Measurements from ENCODE around the gene HS6ST1. TPM values are rescaled to one million over a fixed set of nuclear protein-coding genes. Genes with fewer than 3 reads are reported as not detected.

The HS6ST1 gene
- polyA plus RNA-seq, 1 donor (not counting 4 experiments of a cell fraction or from before 2014, with no cell fraction given) = 6.3 TPM

DNA sequence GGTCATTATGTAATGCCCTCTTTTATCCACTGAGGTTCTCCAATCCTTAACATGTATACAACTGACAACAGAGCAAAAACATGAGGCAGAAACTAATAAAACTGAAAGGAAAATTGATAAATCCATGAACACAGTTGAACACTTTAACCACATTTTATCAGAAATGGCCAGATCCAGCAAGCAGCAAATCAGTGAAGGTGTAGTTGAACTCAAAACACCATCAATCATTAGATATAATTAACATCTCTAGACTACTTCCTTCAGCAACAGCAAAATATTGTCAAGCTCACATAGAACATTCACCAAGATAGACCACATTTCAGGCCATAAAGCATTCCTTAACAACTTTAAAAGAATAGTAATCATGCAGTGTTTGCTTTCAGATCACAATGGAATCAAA is 72.9 kb downstream of the HS6ST1 start:
- no peak for DNase-seq (ENCODE audit: low read depth, low spot score)
- no peak for TF ChIP-seq EZH2 (IDR thresholded peaks at IDR 0.05; ENCODE audit: low read length)
- TF ChIP-seq, protein P1, sequence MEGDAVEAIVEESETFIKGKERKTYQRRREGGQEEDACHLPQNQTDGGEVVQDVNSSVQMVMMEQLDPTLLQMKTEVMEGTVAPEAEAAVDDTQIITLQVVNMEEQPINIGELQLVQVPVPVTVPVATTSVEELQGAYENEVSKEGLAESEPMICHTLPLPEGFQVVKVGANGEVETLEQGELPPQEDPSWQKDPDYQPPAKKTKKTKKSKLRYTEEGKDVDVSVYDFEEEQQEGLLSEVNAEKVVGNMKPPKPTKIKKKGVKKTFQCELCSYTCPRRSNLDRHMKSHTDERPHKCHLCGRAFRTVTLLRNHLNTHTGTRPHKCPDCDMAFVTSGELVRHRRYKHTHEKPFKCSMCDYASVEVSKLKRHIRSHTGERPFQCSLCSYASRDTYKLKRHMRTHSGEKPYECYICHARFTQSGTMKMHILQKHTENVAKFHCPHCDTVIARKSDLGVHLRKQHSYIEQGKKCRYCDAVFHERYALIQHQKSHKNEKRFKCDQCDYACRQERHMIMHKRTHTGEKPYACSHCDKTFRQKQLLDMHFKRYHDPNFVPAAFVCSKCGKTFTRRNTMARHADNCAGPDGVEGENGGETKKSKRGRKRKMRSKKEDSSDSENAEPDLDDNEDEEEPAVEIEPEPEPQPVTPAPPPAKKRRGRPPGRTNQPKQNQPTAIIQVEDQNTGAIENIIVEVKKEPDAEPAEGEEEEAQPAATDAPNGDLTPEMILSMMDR (optimal IDR thresholded peaks at IDR 0.05 in 1 of 3, IDR thresholded peaks at IDR 0.05 in 1 of 3, conservative IDR thresholded peaks at IDR 0.05 in 1 of 3; ENCODE audit: extremely low read depth in 1 of 3, insufficient read depth in 2 of 3, low read length in 3 of 3) = no peak
- Histone ChIP-seq H3K79me2 (ENCODE audit: control insufficient read depth, insufficient read depth, low read length) (no peaks in the 10 kb centered on the region), H2AFZ (ENCODE audit: control insufficient read depth, low read length) (no peak overlapping the region), H3K9me3 (ENCODE audit: control insufficient read depth, low read depth, low read length) (no peaks in the 10 kb centered on the region), H3K4me2 (ENCODE audit: control insufficient read depth, extremely low read depth, insufficient read depth, low read depth, low read length) (no peak overlapping the region), H3K36me3 (ENCODE audit: control insufficient read depth in 2 of 2, extremely low read depth in 1 of 2, insufficient read depth in 2 of 2, low read length in 2 of 2) (no peaks in the 10 kb centered on the region), H4K20me1 (ENCODE audit: control insufficient read depth, extremely low read depth, insufficient read depth, low read length) (no peaks in the 10 kb centered on the region), H3K27me3 (ENCODE audit: control insufficient read depth, extremely low read depth, insufficient read depth, low read length) (no peaks in the 10 kb centered on the region), H3K4me1 (ENCODE audit: control insufficient read depth, extremely low read depth, insufficient read depth, low read length) (no peaks in the 10 kb centered on the region), H3K4me3 (ENCODE audit: control insufficient read depth in 2 of 3, extremely low read depth in 1 of 3, insufficient read depth in 2 of 3, low read depth in 1 of 3, low read length in 3 of 3) (no peak overlapping the region), H3K27ac (ENCODE audit: control insufficient read depth, insufficient read depth, low read length) (no peak overlapping the region), H3K9me1 (ENCODE audit: control insufficient read depth, extremely low read depth, insufficient read depth, low read length) (no peaks in the 10 kb centered on the region), H3K9ac (ENCODE audit: control insufficient read depth, extremely low read depth, insufficient read depth, low read length) (no peak overlapping the region)
- dilution Hi-C loops (cut with MboI; ENCODE audit: extremely low pct_ligation_motif_present, low sequenced_read_pairs) = no loop called here
- no peak for FAIRE-seq

GRCh38 chr2:128241896-128242295 is 76.8 kb downstream of the HS6ST1 start:
- TF ChIP-seq, protein P1 (optimal IDR thresholded peaks at IDR 0.05 in 1 of 3, IDR thresholded peaks at IDR 0.05 in 1 of 3, conservative IDR thresholded peaks at IDR 0.05 in 1 of 3; ENCODE audit: extremely low read depth in 1 of 3, insufficient read depth in 2 of 3, low read length in 3 of 3) = no peak
- no peak for TF ChIP-seq EZH2 (IDR thresholded peaks at IDR 0.05; ENCODE audit: low read length)
- DNase-seq (ENCODE audit: low read depth, low spot score) = no peak
- Histone ChIP-seq H3K27ac (ENCODE audit: control insufficient read depth, insufficient read depth, low read length) (no peak overlapping the region), H3K9me3 (ENCODE audit: control insufficient read depth, low read depth, low read length) (no peaks in the 10 kb centered on the region), H3K27me3 (ENCODE audit: control insufficient read depth, extremely low read depth, insufficient read depth, low read length) (no peaks in the 10 kb centered on the region), H3K4me2 (ENCODE audit: control insufficient read depth, extremely low read depth, insufficient read depth, low read depth, low read length) (no peak overlapping the region), H3K36me3 (ENCODE audit: control insufficient read depth in 2 of 2, extremely low read depth in 1 of 2, insufficient read depth in 2 of 2, low read length in 2 of 2) (no peaks in the 10 kb centered on the region), H4K20me1 (ENCODE audit: control insufficient read depth, extremely low read depth, insufficient read depth, low read length) (no peaks in the 10 kb centered on the region), H2AFZ (ENCODE audit: control insufficient read depth, low read length) (no peak overlapping the region), H3K79me2 (ENCODE audit: control insufficient read depth, insufficient read depth, low read length) (no peaks in the 10 kb centered on the region), H3K4me1 (ENCODE audit: control insufficient read depth, extremely low read depth, insufficient read depth, low read length) (no peaks in the 10 kb centered on the region), H3K4me3 (ENCODE audit: control insufficient read depth in 2 of 3, extremely low read depth in 1 of 3, insufficient read depth in 2 of 3, low read depth in 1 of 3, low read length in 3 of 3) (no peak overlapping the region), H3K9me1 (ENCODE audit: control insufficient read depth, extremely low read depth, insufficient read depth, low read length) (no peaks in the 10 kb centered on the region), H3K9ac (ENCODE audit: control insufficient read depth, extremely low read depth, insufficient read depth, low read length) (no peak overlapping the region)
- no peak for FAIRE-seq
- dilution Hi-C loops (cut with MboI; ENCODE audit: extremely low pct_ligation_motif_present, low sequenced_read_pairs) = no loop called here
